GM21515 (cell line): Measurements from ENCODE around the gene PDCD1.

ENCODE experiments used
- ATAC-seq: cut with Tn5 transposase; IDR thresholded peaks from one replicate; pipeline ENCODE4 v1.9.1; 2021; ENCODE audit not compliant: unreplicated experiment

PDCD1 gene

DNA sequence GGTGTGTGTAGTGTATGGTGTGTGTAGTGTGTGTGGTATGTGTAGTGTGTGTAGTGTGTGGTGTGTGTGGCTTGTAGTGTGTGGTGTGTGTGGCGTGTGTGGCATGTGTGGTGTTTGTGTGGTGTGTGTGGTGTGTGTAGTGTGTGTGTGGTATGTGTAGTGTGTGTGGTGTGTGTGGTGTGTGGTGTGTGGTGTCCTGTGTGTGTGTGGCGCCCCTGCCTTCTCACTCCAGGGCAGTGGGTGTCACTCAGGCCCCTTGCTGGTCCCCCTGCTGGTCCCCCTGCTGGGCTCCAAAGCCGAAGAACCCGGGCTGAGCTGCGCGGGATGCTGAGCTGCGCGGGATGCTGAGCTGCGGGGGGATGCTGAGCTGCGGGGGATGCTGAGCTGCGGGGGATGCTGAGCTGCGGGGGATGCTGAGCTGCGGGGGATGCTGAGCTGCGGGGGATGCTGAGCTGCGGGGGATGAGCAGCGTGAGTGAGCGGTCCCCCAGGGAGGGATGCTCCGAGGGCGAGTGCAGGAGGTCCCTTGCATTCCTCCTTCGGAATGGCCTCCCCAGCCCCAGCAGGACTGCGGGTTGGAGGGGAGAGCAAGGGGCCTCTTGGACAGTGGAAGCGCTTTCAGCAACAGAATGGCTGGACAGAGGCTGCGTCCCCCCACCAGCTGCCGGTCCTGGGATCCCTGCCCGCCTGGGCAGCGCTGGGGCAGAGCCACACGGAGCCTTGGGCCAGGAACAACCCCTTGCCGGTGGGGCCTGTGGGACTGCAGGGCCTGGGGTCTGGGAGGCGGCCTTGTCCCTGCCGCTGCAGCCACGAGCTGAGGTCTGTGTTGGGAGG is 7.5 kb upstream of the PDCD1 start:
- no peak for ATAC-seq

DNA sequence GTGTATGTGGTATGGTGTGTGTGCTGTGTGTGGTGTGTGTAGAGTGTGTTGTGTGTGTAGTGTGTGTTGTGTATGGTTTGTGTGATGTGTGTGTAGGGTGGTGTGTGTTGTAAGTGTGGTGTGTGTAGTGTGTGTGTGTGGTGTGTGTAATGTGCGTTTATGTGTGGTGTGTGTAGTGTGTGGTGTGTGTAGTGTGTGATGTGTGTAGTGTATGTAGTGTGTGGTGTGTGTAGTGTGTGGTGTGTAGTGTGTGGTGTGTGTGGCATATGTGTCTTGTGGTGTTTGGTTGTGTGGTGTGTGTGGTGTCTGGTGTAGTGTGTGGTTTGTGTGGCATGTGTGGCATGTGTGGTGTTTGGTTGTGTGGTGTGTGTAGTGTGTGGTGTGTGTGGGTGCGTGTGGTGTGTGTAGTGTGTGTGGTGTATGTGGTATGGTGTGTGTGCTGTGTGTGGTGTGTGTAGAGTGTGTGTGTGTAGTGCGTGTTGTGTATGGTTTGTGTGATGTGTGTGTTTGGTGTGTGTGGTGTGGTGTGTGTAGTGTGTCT is 6.8 kb upstream of the PDCD1 start:
- ATAC-seq, result no peak

DNA sequence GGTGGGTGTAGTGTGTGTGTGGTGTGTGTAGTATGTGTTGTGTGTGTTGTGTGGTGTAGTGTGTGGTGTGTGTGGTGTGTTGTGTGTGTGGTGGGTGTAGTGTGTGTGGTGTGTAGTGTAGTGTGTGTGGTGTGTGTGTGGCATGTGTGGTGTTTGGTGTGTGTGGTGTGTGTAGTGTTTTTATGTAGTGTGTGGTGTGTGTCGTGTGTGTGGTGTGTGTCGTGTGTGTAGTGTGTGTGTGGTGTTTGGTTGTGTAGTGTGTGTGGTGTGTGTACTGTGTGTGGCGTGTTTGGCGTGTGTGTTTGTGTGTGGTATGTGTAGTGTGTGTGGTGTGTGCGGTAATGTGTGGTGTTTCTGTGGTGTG is 6.1 kb upstream of the PDCD1 start:
- no peak for ATAC-seq

DNA sequence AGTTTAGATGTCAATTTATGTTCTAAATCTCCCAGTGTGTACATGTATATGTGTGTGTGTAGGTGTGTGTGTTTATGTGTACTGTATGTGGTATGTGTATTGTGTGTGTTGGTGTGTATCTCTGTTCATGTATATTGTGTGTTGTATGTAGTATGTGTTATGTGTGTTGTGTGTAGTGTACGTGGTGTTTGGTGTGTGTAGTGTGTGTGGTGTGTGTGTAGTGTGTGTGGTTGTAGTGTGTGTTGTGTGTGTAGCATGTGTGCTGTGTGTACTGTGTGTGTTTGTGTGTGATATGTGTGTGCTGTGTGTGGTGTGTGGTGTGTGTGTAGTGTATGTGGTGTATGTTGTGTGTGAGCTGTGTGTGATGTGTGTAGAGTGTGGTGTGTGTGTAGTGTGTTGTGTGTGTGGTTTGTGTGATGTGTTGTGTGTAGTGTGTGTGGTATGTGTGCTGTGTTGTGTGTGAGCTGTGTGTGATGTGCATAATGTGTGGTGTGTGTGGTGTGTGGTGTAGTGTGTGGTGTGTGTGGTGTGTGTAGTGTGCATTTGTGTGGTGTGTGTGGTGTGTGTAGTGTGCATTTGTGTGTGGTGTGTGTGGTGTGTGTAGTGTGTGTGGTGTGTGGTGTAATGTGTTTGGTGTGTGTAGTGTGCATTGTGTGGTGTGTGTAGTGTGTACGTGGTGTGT is 5.6 kb upstream of the PDCD1 start:
- ATAC-seq, result no peak

DNA sequence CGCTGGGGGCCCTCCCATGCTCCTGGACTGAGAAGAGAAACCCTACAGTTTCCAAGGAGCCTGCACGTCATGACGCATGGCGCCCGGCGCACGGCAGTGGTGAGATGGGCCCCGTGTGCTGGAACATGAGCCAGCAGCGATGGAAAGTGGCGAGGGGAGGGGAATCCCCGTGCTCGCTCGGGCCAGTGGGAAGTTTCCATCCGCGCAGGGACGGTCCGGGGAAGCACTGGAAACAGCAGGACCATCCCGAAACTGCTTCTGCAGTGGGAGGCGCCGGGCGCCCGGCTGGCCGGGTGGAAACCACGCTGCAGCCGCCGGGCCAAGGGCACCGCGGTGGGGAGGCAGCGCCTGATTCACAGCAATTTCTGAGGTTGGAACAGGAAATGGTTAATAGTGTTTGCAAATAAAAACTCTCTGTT is 4.9 kb upstream of the PDCD1 start:
- ATAC-seq, result no peak

- ATAC-seq, result no peak
These were observed 4.3 kb upstream of the PDCD1 start for GRCh38 chr2:241862775-241863535.

GRCh38 chr2:241862093-241862492 is 3.4 kb upstream of the PDCD1 start:
- no peak for ATAC-seq

GRCh38 chr2:241861264-241861663 is 2.6 kb upstream of the PDCD1 start:
- no peak for ATAC-seq

DNA sequence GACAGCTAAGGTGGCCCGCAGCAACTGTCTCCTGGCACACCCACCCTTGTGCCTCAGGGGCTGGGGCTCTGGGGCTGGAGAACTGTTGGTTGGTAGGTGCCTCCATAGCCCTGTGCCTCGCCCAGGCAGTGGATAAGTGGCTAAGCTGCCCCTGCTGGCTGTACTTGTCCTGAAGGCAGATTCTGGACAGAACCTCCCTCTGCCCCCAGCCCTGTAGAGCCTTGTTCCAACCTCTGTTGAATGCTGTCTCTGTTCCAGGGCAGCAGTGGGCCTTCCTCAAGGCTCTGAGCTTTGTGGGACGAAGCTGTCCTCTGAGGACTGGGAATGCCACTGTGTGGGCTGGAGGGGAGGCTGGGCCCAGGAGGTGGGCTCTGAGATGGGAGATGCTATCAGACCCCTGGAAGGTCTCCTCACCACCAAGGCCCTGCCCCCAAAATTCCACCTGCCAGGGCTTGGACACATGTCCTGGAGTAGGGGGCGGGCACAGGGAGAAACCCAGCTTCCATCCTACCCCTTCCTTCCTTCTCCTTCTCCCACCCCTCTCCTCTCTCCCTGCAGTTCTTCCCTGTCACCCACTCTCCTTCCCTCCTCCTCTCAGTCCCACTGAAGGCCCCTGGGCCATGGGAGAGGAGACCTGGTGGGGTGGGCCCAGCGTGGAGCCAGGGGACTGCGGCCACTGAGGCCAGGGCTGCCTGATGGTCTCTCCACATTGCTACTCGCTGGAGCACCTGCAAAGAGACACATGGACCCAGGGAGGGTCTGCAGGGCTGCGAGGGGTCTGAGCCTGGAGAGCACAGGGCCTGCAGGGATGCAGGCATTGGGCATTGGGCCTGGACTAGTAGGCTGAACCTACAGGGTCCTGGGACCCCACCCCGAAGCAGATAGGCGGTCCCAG is 1.7 kb upstream of the PDCD1 start:
- no peak for ATAC-seq

GRCh38 chr2:241859436-241860183 is 916 bp upstream of the PDCD1 start:
- no peak for ATAC-seq

DNA sequence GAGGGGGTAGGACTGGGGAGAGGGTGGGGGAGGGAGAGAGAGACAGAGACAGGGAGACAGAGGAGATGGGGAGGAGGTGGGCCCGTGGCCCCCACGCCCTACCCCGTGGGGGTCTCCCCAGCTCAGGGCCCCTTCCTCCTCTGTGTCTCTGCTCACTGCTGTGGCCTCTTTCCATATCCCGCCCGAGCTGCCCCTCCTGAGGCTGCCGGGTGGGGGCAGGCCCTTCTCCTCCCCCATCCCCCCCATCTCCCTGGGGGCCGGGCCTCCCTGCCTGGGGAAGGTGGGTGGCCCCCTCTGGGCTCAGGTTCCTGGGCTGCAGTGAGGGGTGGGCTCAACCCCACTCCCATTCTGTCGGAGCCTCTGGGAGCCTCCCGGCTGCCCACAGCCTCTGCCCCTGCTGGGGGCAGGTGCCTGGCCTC is 332 bp upstream of the PDCD1 start:
- no peak for ATAC-seq

- ATAC-seq, result no peak
These were observed 1.0 kb downstream of the PDCD1 start for GRCh38 chr2:241857572-241858121.

DNA sequence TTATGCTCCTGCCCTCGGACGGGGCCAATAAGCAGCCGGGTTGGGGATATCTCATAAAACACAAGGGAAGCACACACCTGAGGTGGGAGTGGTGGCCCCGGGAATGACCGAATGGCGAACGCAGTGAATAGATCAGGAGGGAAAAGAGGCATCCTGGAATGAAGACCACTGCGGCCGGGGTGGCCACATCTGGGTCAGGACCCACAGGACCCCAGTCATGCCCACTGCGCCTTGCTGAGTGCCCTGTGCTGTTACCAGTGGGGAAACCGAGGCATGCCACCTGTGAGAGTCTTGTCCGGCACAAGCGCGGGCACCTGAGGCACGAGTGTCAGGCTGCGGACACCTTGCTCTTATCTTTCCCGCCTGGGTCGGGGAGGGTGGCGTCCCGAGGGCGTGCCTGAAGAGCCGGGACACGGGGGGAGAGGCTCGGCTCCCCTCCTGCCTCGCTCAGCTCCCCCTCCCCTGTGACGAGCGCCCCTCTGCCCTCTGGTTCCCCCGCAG is 1.6 kb downstream of the PDCD1 start:
- ATAC-seq, result no peak

- ATAC-seq, result no peak
These were observed 2.7 kb downstream of the PDCD1 start for GRCh38 chr2:241855888-241856422.

- no peak for ATAC-seq
These were observed 3.3 kb downstream of the PDCD1 start for GRCh38 chr2:241855245-241855887.

- ATAC-seq, result no peak
These were observed 4.1 kb downstream of the PDCD1 start for GRCh38 chr2:241854342-241855244.

DNA sequence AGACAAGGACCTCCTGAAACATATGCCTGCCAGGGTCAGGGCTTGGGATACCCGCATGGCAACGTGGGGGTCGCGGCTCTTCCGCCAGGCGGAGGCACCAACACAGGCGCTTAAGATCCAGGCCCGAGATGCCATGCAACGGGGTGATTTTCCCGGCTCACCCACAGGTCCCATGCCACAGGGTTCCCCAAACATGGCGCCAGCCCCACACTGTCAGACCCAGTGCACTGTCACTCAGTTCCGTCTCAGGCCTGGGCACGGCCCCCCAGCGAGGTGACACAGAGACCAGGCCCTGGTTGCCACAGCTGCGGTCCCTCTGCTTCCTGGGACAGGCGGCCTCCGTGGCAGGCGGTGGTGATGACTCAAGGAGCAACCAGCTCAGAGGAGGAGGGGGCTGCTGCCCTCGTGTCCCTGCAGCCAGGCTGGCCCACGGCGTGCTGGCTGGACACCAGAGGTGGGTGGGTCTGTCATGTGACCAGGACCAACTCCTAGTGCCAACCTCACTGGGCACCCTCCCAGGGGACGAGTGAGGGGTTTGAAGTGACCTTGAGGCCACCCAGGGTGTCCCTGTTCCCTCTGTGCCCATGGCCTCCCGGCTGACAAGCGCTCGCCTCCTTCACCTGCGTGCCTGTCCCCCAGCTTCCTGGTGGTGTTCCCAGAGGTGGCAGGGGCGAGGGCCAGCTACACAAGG is 4.9 kb downstream of the PDCD1 start:
- ATAC-seq, result no peak
